Mucosa of descending colon (tissue), 3 donors: Measurements from ENCODE around the gene TBCEL. TPM values are rescaled to one million over a fixed set of nuclear protein-coding genes. Genes with fewer than 3 reads are reported as not detected.
A peak's percentile ranks its signal among the peaks of the same experiment; 100 is the strongest.
"Not testable (repeated sequence)": the region's sequence is repeated elsewhere in the genome, so short reads cannot be mapped to it uniquely, and the experiment has no call there.

Source experiments
- ATAC-seq: fragments of 200-7000 bp; cut with Tn5 transposase; one replicate; pipeline ENCODE4 v1.9.1; 2020; ENCODE audit warnings: mild to moderate bottlenecking, moderate library complexity
- DNase-seq, 3 donors: peaks; one replicate each; pipeline ENCODE4 v3.0.0-alpha.2; 2020
- H3K36me3 ChIP-seq: fragments of 200-600 bp; one replicate; pipeline ENCODE4 v1.8.0; 2021; ENCODE audit warnings: low read depth, mild to moderate bottlenecking
- H3K4me1 ChIP-seq: fragments of 200-600 bp; one replicate; pipeline ENCODE4 v1.8.0; 2021; ENCODE audit warnings: low read depth, mild to moderate bottlenecking
- H3K4me3 ChIP-seq: fragments of 200-600 bp; one replicate; pipeline ENCODE4 v1.8.0; 2021; ENCODE audit warnings: mild to moderate bottlenecking
- H3K9me3 ChIP-seq: fragments of 200-600 bp; one replicate; pipeline ENCODE4 v1.8.0; 2021; ENCODE audit warnings: mild to moderate bottlenecking
- CTCF ChIP-seq: fragments of 200-600 bp; IDR thresholded peaks from one replicate; pipeline ENCODE4 v1.8.0; 2022; ENCODE audit warnings: antibody characterized with exemption, mild to moderate bottlenecking
- intact Hi-C, 2 donors: fragments of 100-400 bp; cut with DNase I in 1 of 2; cut with micrococcal nuclease in 1 of 2; formaldehyde crosslinking; loops; one replicate each; pipeline versions ENCODE4 v1.11.0 to v1.11.1; 2022; cut with DNase I, micrococcal nuclease
- total RNA-seq, 3 donors: library from RNA; stranded (reverse); fragmentation: NEBNext Ultra II Directional in 2 of 3; extraction: Animal tissue kit (Norgen Biotek cat#: 25700) in 2 of 3; gene quantifications; one replicate each; pipeline versions ENCODE4 v1.2.1 to v1.2.4, GENCODE V29; 2021 to 2023
- donor health status: DM: no; HTN: no; CAD: no; lungs with moderate emphysema.
- donor health status: DM: no; HTN: no; CAD: no.
- donor health status: DM: no; HTN: yes; CAD: no.

TBCEL gene
- total RNA-seq, 3 donors from 2014 or later, result 11.7 to 36.5 (median 12.8) TPM

GRCh38 chr11:121109471-121109870 is 85.6 kb downstream of the TBCEL start:
- no peak for DNase-seq
- intact Hi-C loops, result no loop called here
- TF ChIP-seq CTCF, result no peak
- no peaks in the 10 kb centered on the region for H3K36me3 ChIP-seq
- no peaks in the 10 kb centered on the region for H3K9me3 ChIP-seq
- no peak for ATAC-seq
- no peaks in the 10 kb centered on the region for H3K4me1 ChIP-seq
- H3K4me3 ChIP-seq, result no peak overlapping the region

GRCh38 chr11:121109916-121110586 is 86.1 kb downstream of the TBCEL start:
- Histone ChIP-seq H3K9me3 (no peaks in the 10 kb centered on the region), H3K4me3 (no peak overlapping the region), H3K4me1 (no peaks in the 10 kb centered on the region), H3K36me3 (no peaks in the 10 kb centered on the region)
- no peak for TF ChIP-seq CTCF
- intact Hi-C loops, result no loop called here
- ATAC-seq, result no peak
- no peak for DNase-seq

- no peak for TF ChIP-seq CTCF
- Histone ChIP-seq H3K4me1 (no peaks in the 10 kb centered on the region), H3K9me3 (no peaks in the 10 kb centered on the region), H3K4me3 (no peak overlapping the region), H3K36me3 (no peaks in the 10 kb centered on the region)
- intact Hi-C loops, result no loop called here
- no peak for DNase-seq
- no peak for ATAC-seq
These were observed 87.2 kb downstream of the TBCEL start for GRCh38 chr11:121110871-121111724.

- Histone ChIP-seq H3K4me3 (no peak overlapping the region), H3K4me1 (no peaks in the 10 kb centered on the region), H3K36me3 (no peaks in the 10 kb centered on the region), H3K9me3 (no peaks in the 10 kb centered on the region)
- peak; percentile 78 for ATAC-seq
- intact Hi-C loops, result no loop called here
- DNase-seq, result peak in 1 of 3 donors; percentile 66
- TF ChIP-seq CTCF, result peak; percentile 21
These were observed 88.9 kb downstream of the TBCEL start for GRCh38 chr11:121112498-121113455.

GRCh38 chr11:121113611-121114010 is 89.7 kb downstream of the TBCEL start:
- intact Hi-C loops, result no loop called here
- Histone ChIP-seq H3K4me3 (no peak overlapping the region), H3K36me3 (no peaks in the 10 kb centered on the region), H3K9me3 (no peaks in the 10 kb centered on the region), H3K4me1 (no peaks in the 10 kb centered on the region)
- ATAC-seq (no peak), DNase-seq (no peak)
- TF ChIP-seq CTCF, result no peak

- H3K4me1 ChIP-seq, H3K36me3 ChIP-seq, DNase-seq, H3K9me3 ChIP-seq, ATAC-seq, H3K4me3 ChIP-seq, intact Hi-C loops: not testable (repeated sequence)
These were observed 91.1 kb downstream of the TBCEL start for GRCh38 chr11:121115024-121115423.
